GM23248 (cell line): ENCODE data around the gene INKA1. TPM values are rescaled to one million over a fixed set of nuclear protein-coding genes. Genes with fewer than 3 reads are reported as not detected.
"Not testable (repeated sequence)": the region's sequence is repeated elsewhere in the genome, so short reads cannot be mapped to it uniquely, and the experiment has no call there.

Experiments
- DNase-seq: peaks from one replicate; pipeline ENCODE4 v3.0.0-alpha.2; 2015
- H2AFZ ChIP-seq: fragments of 200-600 bp; sonication (generic); 2 replicates; pipeline ENCODE4 v1.6.1; 2016; ENCODE audit warnings: antibody characterized with exemption
- H3F3A ChIP-seq: fragments of 200-600 bp; sonication (generic); 2 replicates; pipeline ENCODE4 v1.6.1; 2016; ENCODE audit warnings: mild to moderate bottlenecking, antibody characterized with exemption, mixed run types; ENCODE audit not compliant: insufficient read depth
- H3K27ac ChIP-seq: fragments of 200-600 bp; sonication (generic); 2 replicates; pipeline ENCODE4 v1.5.1; 2016; ENCODE audit warnings: mild to moderate bottlenecking
- H3K27me3 ChIP-seq: fragments of 200-600 bp; sonication (generic); replicated peaks from 2 replicates; pipeline ENCODE4 v1.6.1; 2016; ENCODE audit warnings: mild to moderate bottlenecking; ENCODE audit not compliant: insufficient read depth
- H3K36me3 ChIP-seq: fragments of 200-600 bp; sonication (generic); 2 replicates; pipeline ENCODE4 v1.6.1; 2016; ENCODE audit warnings: low read depth, mild to moderate bottlenecking
- H3K4me1 ChIP-seq: fragments of 200-600 bp; sonication (generic); 2 replicates; pipeline ENCODE4 v1.6.1; 2016; ENCODE audit warnings: mild to moderate bottlenecking; ENCODE audit not compliant: insufficient read depth
- H3K4me2 ChIP-seq: fragments of 200-600 bp; sonication (generic); one replicate; pipeline ENCODE4 v1.6.1; 2016; ENCODE audit warnings: mild to moderate bottlenecking; ENCODE audit not compliant: unreplicated experiment
- H3K4me3 ChIP-seq: fragments of 200-600 bp; sonication (generic); 2 replicates; pipeline ENCODE4 v1.5.1; 2016; ENCODE audit warnings: mild to moderate bottlenecking
- H3K79me2 ChIP-seq: fragments of 200-600 bp; sonication (generic); 2 replicates; pipeline ENCODE4 v1.6.1; 2016; ENCODE audit warnings: mild to moderate bottlenecking; ENCODE audit not compliant: insufficient read depth
- H3K9ac ChIP-seq: fragments of 200-600 bp; sonication (generic); 2 replicates; pipeline ENCODE4 v1.6.1; 2016; ENCODE audit warnings: mild to moderate bottlenecking
- H3K9me2 ChIP-seq: fragments of 200-600 bp; sonication (generic); 2 replicates; pipeline ENCODE4 v1.6.1; 2016; ENCODE audit warnings: mixed run types, mild to moderate bottlenecking, moderate library complexity; ENCODE audit not compliant: insufficient read depth
- H3K9me3 ChIP-seq: fragments of 200-600 bp; sonication (generic); one replicate; pipeline ENCODE4 v1.6.1; 2017; ENCODE audit warnings: low read depth
- H4K20me1 ChIP-seq: fragments of 200-600 bp; sonication (generic); 2 replicates; pipeline ENCODE4 v1.6.0; 2016; ENCODE audit not compliant: insufficient read depth
- EZH2 ChIP-seq: fragments of 200-600 bp; sonication (generic); IDR thresholded peaks from 2 replicates; pipeline ENCODE4 v1.6.1; 2018; ENCODE audit warnings: antibody characterized with exemption, mild to moderate bottlenecking; ENCODE audit not compliant: insufficient read depth, poor library complexity, severe bottlenecking
- EZH2phosphoT487 ChIP-seq: fragments of 200-600 bp; sonication (generic); IDR thresholded peaks from 2 replicates; pipeline ENCODE4 v1.6.1; 2018; ENCODE audit warnings: antibody characterized with exemption, moderate library complexity, mild to moderate bottlenecking, low read depth; ENCODE audit not compliant: insufficient read depth
- WGBS, 2 experiments: methylation state at CpG; one replicate each; pipeline ENCODE4 v1.1.6; 2015 to 2017; ENCODE audit warnings: low lambda C conversion rate in 2 of 2, low coverage in 1 of 2; ENCODE audit errors: missing lambda C conversion rate in 2 of 2; 5-methylcytosine and 5-hydroxymethylcytosine counted together
- in situ Hi-C: fragments of 300-500 bp; cut with MboI; formaldehyde crosslinking; loops from 2 replicates; pipeline ENCODE4 v1.15.0; 2020
- polyA plus RNA-seq: library from polyadenylated mRNA; unstranded; fragments of >200 nt; fragmentation: Nextera tagmentation; extraction: Ambion mirVana; gene quantifications from 2 replicates; pipeline ENCODE4 v1.2.1, GENCODE V29; 2016
- total RNA-seq: library from RNA; depleted of rRNA; stranded (reverse); fragments of >200 nt; shearing (Covaris generic); gene quantifications from 2 replicates; pipeline ENCODE4 v1.2.3, GENCODE V29; 2014

The INKA1 gene
- total and polyA plus RNA-seq, 2 experiments from 2014 or later: 7.1 to 7.2 TPM

GRCh38 chr3:49779358-49780079 lies 23.5 kb upstream of the INKA1 start:
- Histone ChIP-seq H3K4me3 (no peak overlapping the region), H3K27me3 (no peaks in the 10 kb centered on the region), H2AFZ (no peak overlapping the region), H3F3A (0 out of 2 replicates have a peak, but pooled peaks cover 8% of the 10 kb centered on the region), H3K9me2 (no peaks in the 10 kb centered on the region), H3K79me2 (peaks cover 100% of the 10 kb centered on the region), H3K27ac (no peak overlapping the region), H3K9ac (no peak overlapping the region), H3K4me1 (peaks cover 4% of the 10 kb centered on the region; the same call in 1 of the 2 replicates), H3K9me3 (no peaks in the 10 kb centered on the region), H3K36me3 (peaks cover 6% of the 10 kb centered on the region; the same call in 1 of the 2 replicates), H3K4me2 (no peak overlapping the region), H4K20me1 (peaks cover 4% of the 10 kb centered on the region; the same call in 1 of the 2 replicates)
- 79 to 90% methylated on average over 5 of the region's 5 CpGs for WGBS, 2 experiments
- DNase-seq: no peak
- TF ChIP-seq EZH2 (no peak), EZH2phosphoT487 (no peak)
- in situ Hi-C loops: no loop called here

- Histone ChIP-seq H3K27ac (no peak overlapping the region), H3K4me3 (no peak overlapping the region), H3K27me3 (no peaks in the 10 kb centered on the region), H3K4me1 (peaks cover 12% of the 10 kb centered on the region; the same call in 1 of the 2 replicates), H3K9ac (no peak overlapping the region), H3K4me2 (no peak overlapping the region), H4K20me1 (peaks cover 4% of the 10 kb centered on the region; the same call in 1 of the 2 replicates), H3K9me3 (no peaks in the 10 kb centered on the region), H3K36me3 (peaks cover 5% of the 10 kb centered on the region; the same call in 1 of the 2 replicates), H2AFZ (no peak overlapping the region), H3K79me2 (peaks cover 100% of the 10 kb centered on the region), H3K9me2 (no peaks in the 10 kb centered on the region), H3F3A (no peaks in the 10 kb centered on the region)
- TF ChIP-seq EZH2 (no peak), EZH2phosphoT487 (no peak)
- DNase-seq: no peak
- 73 to 80% methylated on average over 4 of the region's 4 CpGs for WGBS, 2 experiments
- in situ Hi-C loops: no loop called here
These were observed 22.7 kb upstream of the INKA1 start for GRCh38 chr3:49780080-49780974.

DNA sequence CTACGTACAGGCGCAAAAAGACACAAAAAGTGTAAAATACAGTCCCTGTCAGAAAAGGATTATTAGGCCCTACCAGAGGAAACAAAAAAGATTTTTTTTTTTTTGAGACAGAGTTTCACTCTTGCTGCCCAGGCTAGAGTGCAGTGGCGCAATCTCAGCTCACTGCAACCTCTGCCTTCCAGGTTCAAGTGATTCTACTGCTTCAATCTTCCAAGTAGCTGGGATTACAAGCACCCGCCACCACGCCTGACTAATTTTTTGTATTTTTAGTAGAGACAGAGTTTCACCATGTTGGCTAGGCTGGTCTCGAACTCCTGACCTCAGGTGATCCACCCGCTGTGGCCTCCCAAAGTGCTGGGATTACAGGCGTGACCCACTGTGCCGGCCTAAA lies 22.1 kb upstream of the INKA1 start:
- H3K27me3 ChIP-seq, H3K27ac ChIP-seq, H3K9me3 ChIP-seq, in situ Hi-C loops, H3F3A ChIP-seq, H3K36me3 ChIP-seq, DNase-seq, H3K9me2 ChIP-seq, H3K9ac ChIP-seq, H4K20me1 ChIP-seq, H2AFZ ChIP-seq, H3K4me2 ChIP-seq, H3K4me3 ChIP-seq: not testable (repeated sequence)
- H3K4me1 ChIP-seq: peaks cover 12% of the 10 kb centered on the region; the same call in 1 of the 2 replicates
- peaks cover 100% of the 10 kb centered on the region for H3K79me2 ChIP-seq
- 93% methylated on average over 9 of the region's 9 CpGs for WGBS, 2 experiments

- Histone ChIP-seq H3K36me3 (no peaks in the 10 kb centered on the region; the same call in 1 of the 2 replicates), H3K4me1 (peaks cover 12% of the 10 kb centered on the region; the same call in 1 of the 2 replicates), H3K27ac (no peak overlapping the region), H3F3A (no peaks in the 10 kb centered on the region), H3K9me2 (no peaks in the 10 kb centered on the region), H3K79me2 (peaks cover 97% of the 10 kb centered on the region), H3K27me3 (no peaks in the 10 kb centered on the region), H4K20me1 (peaks cover 4% of the 10 kb centered on the region; the same call in 1 of the 2 replicates), H3K9ac (no peak overlapping the region), H3K4me2 (no peak overlapping the region), H3K9me3 (no peaks in the 10 kb centered on the region), H2AFZ (no peak overlapping the region), H3K4me3 (no peak overlapping the region)
- WGBS, 2 experiments: 60 to 67% methylated on average over 5 of the region's 5 CpGs
- TF ChIP-seq EZH2phosphoT487 (no peak), EZH2 (no peak)
- in situ Hi-C loops: no loop called here
- no peak for DNase-seq
These were observed 21.5 kb upstream of the INKA1 start for GRCh38 chr3:49781415-49782199.

- H3K9me3 ChIP-seq, H3K4me2 ChIP-seq, H3K4me3 ChIP-seq, DNase-seq, in situ Hi-C loops, H2AFZ ChIP-seq, H3K9ac ChIP-seq, H3K9me2 ChIP-seq, H3K27ac ChIP-seq, H3K27me3 ChIP-seq, H3F3A ChIP-seq, H3K36me3 ChIP-seq, H4K20me1 ChIP-seq: not testable (repeated sequence)
- Histone ChIP-seq H3K79me2 (peaks cover 90% of the 10 kb centered on the region), H3K4me1 (peaks cover 18% of the 10 kb centered on the region; the same call in 1 of the 2 replicates)
- WGBS, 2 experiments: 86 to 87% methylated on average over 9 of the region's 9 CpGs
These were observed 20.8 kb upstream of the INKA1 start for GRCh38 chr3:49782277-49782676.
